GM18498 (cell line): ENCODE results near the gene CTSZ.
"Not testable (repeated sequence)": the region's sequence is repeated elsewhere in the genome, so short reads cannot be mapped to it uniquely, and the experiment has no call there.

Experiments
- ATAC-seq: cut with Tn5 transposase; IDR thresholded peaks from one replicate; pipeline ENCODE4 v1.9.1; 2021; ENCODE audit warnings: mild to moderate bottlenecking, moderate library complexity; ENCODE audit not compliant: unreplicated experiment

The CTSZ gene

DNA sequence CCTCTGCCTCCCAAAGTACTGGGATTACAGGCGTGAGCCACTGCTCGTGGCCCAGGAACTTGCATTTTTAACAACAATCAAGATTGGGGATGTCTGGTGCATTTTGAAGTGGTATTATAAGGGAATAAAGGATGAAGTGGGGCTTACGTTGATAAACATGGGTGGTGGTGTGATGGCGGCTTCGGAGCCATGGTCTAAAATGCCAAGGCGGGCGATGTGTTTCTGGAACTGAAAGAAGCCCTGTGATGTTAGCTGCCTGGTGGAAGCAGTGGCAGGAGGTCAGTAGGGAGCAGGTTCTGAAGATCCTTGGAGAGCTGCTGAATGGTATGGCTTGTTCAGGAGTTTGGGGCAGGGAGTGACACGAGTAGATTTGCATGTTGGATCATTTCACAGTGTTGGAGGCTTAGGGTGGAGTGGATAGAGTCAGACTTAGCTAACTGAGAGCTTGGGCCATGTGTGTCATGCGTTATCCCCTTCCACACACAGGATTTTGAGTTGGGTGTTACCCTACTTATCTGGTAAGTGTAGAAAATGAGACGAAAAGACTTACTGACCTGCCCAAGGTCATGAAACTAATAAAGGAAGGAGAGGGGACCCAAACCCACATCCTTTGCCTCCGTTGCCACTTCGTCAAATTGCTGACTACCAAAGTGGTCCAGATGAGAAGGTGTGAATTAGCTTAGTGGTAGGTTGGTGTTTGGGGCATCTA, 24.5 kb downstream of the CTSZ start:
- ATAC-seq: no peak

- no peak for ATAC-seq
Observed at GRCh38 chr20:58981628-58982364, 25.3 kb downstream of the CTSZ start.

- ATAC-seq: peak; percentile 83
Observed at GRCh38 chr20:58980711-58981627, 26.1 kb downstream of the CTSZ start, which contains the start of gene NELFCD. Gene NELFCD (plus strand): TSS chr20:58981256. CDS start chr20:58981310, 54 bp downstream.

DNA sequence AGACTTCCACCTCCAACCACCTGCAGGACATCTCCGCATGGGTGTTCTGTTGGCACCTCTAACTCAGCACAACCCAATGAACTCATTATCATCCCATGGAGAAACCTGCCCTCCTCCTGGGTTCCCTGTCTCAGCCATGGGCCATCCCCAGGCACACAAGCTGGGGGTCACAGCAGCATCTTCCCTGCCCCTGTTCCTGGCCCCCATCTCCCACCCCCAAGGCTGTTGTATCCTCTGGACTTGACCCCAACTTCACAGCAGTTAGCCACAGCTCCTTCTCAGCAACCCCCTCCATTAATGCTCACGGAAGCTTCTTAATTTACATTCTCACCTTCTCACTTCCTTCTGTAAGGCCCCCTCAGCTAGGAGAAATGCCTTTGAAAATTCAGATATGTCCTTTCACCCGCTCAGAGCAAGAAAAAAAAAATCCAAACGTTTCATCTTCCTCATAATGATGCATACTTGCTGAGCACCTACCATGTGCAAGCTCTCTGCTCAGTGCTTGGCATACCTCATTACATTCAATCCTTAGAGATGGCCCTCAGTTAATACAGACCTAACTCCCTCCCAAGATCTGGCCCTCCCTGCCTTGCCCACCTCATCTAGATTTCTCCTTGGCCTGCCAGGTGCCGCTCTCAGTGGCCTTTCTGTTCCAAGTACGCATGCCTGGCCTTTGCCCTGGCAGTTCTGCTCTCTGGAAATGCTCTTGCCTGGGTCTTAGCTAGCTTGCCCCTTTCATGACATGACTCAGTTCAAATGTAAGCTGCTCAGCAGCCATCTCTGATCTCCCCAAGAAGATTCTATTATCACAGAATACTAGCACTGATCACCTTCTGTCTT, 28.5 kb downstream of the CTSZ start:
- ATAC-seq: no peak

GRCh38 chr20:58976061-58976730, 30.9 kb downstream of the CTSZ start:
- no peak for ATAC-seq

- no peak for ATAC-seq
Observed at GRCh38 chr20:58975353-58975752, 31.7 kb downstream of the CTSZ start.

DNA sequence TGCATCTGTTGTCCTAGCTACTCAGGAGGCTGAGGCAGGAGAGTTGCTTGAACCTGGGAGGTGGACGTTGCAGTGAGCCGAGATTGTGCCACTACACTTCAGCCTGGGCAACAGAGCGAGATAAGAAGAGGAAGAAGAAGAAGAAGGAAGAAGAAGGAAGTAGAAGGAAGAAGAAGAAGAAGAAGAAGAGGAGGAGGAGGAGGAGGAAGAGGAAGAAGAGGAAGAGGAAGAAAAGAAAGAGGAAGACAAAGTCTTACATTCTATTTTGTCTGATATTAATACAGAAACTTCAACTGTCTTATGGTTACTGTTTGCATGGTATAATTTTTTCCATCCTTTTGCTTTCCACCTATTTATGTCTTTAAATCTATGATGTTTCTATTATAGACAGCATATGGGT, 33.2 kb downstream of the CTSZ start:
- ATAC-seq: no peak

DNA sequence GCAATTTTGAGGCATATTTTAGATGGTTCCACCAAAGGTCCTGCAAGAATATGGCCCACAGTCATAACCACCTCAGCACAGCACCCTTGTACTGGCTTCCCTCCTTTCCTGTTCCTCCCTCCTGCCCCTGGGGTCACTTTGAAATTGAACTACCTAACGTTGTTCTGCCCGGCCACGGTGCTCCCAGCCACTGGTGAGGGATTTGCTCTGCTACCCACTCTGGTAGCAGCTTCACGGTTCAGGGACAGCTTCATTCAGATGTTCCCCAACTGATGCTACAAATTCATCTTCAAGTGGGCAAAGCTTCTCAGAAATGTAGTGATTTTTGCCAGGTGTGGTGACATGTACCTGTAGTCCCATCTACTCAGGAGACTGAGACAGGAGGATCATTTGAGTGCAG, 33.9 kb downstream of the CTSZ start:
- ATAC-seq: no peak

GRCh38 chr20:58971429-58971828, 35.6 kb downstream of the CTSZ start:
- ATAC-seq: no peak

DNA sequence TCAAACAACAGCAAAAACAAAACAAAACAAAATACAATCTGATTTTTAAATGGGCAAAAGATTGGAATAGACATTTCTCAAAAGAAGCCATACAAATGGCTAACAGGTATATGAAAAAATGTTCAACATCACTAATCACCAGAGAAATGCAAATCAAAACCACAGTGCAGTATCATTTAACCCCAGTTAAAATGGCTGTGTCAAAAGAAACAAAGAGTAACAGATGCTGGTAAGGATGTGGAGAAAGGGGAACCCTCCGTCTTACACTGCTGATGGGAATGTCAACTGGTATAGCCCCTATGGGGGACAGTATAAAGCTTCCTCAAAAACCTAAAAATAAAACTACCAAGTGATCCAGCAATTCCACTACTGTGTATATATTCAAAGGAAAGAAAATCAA, 36.9 kb downstream of the CTSZ start:
- ATAC-seq: no peak

DNA sequence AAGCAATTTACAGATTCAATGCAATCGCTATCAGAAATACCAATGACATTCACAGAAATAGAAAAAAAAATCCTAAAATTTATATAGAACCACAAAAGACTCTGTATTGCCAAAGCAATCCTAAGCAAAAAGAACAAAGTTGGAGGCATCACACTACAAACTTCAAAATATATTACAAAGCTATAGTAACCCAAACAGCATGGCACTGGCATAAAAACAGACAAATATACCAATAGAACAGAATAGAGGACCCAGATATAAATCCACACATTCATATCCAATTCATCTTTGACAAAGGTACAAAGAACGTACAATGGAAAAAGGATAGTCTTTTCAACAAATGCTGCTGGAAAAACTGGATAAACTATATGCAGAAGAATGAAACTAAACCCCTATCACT, 37.6 kb downstream of the CTSZ start:
- ATAC-seq: no peak

DNA sequence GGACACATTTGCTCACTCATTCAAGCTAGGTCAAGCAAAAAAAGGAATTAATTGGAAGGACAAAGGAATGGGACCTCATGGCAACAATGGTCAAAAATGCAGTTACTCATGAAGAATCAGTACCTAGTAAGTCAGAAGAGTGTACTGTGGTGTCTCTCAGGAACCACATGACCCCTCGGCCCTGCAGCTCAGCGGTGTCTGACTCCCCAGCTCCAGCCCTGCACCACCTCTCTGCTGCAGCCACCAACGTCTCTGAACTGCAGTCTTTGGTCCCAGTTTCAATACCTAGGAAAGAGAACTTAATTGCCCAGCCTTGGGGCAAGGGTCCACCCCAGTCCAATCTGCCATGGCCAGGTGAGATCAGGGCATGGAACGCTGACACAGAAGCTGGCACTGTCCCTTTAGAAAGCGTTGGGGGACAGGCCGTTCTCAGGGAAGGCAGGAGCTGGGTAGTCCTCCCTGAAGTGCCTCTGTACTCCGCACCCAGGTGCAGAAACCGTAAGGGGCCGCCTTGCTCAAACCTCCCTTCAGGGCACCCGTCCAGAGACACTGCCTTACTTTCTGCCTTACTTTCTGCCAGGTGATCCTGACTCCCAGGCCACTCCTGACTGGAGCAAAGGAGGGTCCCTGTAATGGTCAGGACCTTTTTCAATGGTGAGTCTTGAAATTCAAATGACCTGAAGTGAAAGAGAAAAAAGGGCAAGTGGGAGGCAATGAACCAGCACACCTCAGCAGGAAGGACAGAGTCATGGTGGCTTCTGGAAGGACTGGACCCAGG, 39.2 kb downstream of the CTSZ start:
- no peak for ATAC-seq

GRCh38 chr20:58965270-58966064, 41.6 kb downstream of the CTSZ start:
- no peak for ATAC-seq

DNA sequence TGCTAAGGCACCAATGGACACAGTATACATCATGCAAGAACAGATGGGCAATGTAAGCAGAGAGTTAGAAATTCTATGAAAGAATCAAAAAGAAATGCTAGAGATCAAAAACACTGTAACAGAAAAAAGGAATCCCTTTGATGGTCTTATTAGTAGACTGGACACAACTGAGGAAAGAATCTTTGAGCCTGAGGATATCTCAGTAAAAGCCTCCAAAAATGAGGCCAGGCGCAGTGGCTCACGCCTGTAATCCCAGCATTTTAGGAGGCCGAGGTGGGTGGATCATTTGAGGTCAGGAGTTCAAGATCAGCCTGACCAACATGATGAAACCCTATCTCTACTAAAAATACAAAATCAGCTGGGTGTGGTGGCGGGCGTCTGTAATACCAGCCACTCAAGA, 43.1 kb downstream of the CTSZ start:
- not testable (repeated sequence) for ATAC-seq

DNA sequence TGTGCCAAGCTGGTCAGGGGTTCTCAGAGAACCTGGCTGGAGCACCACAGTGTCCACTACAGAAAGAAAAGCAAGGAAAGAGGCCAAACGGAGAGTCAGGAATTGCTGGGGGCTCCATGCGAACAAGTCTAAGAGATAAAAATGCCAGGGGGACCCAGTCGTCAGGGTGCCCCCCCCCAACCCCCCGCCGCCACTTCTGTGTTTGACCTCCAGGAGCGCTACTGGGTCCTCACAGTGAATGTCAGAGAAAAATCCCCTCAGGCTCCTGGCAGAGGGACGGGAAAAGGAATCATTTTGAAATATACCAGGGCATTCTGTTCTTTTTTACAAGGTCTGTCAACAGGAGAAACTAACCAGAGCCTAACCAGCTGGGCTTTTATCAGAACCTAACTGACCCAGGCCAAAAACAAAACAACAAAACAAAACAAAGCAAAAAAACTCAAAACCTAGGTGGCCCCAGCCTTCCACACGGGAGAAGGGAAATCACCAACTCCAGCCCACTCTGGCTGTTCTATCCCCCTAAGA, 43.9 kb downstream of the CTSZ start:
- ATAC-seq: no peak

DNA sequence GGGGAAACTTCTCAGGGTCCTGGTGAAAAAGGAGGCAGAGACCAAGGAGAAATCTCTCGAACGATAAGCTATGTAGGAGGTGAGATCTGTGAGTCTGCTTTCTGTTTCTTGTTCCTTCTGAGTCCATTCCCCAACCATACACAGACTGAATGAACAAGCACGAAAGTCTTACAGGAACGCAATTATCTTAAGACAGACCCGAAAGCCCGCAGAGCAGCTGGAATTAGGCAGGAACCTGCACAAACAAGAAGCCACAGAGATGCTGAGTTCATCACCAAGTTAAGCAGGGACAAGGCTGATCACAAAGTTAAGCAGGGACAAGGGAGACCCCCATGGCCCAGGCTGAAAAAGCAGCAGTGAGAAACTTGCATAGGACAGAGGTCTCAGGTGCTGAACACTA, 47.4 kb downstream of the CTSZ start:
- ATAC-seq: no peak

- no peak for ATAC-seq
Observed at GRCh38 chr20:58956078-58956477, 51.0 kb downstream of the CTSZ start.

DNA sequence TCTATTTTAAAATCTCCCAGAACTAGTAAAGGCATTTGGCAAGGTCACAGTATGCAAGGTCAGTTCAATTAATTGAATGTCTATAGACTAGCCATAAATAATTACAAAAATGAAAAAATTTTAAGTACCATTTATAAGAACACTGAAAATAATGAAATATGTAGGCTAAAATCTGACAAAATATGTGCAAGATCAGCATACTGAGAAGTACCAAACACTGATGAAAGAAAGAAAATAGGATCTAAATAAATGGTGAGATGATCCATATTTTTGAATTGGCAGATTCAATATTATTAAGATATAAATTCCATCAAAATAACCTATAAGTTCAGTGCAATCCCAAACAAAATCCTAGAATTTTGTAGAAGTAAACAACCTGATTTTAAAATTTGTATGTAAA, 54.0 kb downstream of the CTSZ start:
- ATAC-seq: no peak
